GM19452 (cell line): ENCODE measurements around the gene AKR1C2.
"Not testable (repeated sequence)": the region's sequence is repeated elsewhere in the genome, so short reads cannot be mapped to it uniquely, and the experiment has no call there.

ENCODE experiments used
- ATAC-seq: cut with Tn5 transposase; IDR thresholded peaks from one replicate; pipeline ENCODE4 v1.9.1; 2021; ENCODE audit not compliant: unreplicated experiment

The AKR1C2 gene

DNA sequence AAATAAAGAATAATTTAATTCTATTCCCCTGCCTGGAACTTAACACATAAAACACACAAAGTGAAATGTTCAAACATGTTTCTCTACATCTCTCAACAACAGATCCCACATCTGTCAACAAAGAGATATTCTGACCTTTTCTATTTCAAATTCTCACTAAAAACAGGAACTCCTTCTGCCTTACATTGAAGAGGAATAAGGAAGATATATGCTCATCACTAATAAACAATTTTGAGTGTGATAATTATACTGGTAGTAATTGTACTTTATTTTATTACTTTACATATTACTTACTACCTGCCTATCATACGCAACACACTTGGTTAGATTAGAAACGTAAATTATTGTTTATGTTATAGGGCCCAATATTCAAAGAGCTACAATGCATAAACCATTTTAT lies 13.4 kb downstream of the AKR1C2 start:
- no peak for ATAC-seq

DNA sequence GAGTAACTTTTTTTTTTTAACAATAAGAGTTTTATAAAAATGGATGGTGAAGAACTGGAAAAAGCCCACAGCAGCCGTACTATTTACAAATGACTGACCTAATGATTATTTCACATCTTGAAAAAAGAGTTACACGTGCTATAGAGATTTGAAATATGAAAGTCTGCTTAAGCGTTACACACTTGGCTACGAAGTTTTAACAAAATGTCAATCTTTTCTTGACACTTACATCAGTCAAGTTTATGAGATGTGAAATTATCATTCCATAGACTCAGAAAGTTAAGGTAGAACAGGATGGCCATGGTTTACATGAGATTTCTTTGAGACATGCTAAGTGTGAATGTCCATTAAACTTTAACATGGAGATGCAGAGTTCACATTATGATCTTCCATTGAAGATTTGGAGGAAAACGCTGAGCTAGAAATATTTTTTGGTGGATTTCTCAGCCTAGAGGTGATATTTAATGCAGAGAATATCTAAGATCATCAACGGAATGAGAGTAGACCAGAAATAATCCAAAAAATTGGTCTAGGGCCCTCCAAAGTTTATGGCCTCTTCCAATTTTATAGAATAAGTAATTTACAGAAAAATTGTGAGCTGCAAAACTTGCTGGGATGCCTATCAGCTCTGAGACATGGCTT lies 15.5 kb downstream of the AKR1C2 start:
- not testable (repeated sequence) for ATAC-seq

DNA sequence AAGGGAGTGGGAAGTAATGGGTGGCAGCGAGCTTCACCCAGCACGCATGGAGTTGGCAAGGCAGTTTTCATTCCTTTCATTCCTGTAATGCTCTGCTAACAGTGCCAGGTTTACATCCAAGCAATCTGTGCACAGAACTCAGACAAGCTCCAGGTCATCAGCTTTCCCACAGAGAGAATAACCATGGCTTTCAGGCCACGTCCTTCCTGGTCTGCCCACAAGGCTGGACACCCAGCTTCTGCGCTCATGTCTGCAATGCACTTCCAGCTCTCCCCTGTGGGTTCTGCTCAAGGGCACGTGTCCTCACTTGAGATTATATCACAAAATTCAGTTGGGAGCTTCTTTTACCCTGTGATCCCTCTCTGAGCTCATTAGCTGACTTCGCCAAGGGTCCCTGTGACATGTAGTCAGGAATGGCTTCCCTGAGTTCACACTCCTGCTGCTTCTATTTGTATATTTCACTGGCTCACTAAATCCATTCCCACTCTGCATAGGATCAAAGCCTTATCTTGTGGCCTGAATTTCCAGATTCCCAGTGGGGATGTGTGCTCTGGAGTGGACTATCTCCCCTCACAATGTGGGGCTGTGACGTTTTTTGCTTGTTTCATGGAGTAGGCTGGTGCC lies 18.6 kb downstream of the AKR1C2 start:
- ATAC-seq: no peak

DNA sequence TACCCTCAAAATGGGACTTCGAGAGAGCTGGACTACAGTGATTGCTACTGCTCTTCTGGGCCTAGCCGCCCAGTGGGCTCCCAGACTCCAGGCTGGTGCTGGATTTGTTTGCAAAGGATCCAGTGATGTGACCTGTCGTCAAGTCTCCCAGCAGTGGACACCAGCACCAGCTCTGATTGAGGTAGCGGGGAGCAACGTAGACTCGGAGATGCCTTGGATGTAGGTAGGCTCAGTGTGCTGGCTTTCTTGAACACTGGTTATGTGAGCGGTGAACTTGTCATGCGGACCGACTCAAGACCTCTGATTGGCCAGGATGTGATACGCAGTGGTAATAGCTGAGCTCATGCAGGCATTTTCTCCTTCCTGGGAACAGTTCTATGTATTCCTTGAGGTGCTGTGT lies 19.4 kb downstream of the AKR1C2 start:
- no peak for ATAC-seq

DNA sequence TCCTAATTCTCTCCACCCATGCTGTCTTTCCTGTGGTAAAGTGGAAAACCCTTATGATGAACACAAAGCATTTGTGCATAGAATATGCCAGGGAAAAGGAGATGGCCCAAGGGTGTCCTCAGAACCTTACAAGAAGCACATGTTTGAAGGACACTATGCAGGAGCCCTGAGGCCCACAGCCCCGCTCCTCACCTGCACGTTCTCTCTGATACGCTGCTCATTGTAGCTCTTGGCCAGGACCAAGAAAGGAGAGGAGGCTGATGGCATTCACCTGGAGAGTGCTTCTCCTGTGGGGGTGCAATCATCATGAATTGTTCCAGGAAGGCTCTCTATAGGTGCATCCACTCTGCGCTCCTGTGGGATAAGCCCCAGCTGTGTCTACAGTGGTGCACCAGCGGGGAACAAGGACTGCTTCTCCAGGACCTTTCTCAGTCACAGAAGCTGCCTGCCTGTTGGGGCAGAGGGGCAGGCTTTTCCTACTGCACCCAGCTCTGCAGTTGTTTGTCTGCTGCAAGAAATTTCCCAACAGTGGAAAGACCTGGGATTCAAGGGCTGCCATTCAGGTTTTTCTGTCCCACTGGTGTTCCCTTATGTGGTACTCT lies 19.9 kb downstream of the AKR1C2 start:
- ATAC-seq: no peak

DNA sequence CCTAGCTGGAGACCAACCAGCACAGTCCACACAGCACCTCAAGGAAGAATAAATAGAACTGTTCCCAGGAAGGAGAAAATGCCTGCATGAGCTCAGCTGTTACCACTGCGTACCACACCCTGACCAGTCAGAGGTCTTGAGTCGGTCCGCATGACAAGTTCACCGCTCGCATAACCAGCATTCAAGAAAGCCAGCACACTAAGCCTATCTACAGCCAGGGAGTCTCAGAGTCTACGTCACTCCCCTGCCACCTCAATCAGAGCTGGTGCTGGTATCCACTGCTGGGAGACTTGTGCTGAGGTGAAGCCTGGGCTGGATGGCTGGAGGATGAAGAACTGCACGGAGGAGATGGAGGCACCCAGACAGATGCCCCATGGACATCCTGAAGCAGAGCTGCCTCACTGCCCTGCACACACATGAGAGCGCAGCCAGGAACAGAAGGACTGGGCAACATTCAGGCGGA lies 20.9 kb downstream of the AKR1C2 start:
- ATAC-seq: no peak

DNA sequence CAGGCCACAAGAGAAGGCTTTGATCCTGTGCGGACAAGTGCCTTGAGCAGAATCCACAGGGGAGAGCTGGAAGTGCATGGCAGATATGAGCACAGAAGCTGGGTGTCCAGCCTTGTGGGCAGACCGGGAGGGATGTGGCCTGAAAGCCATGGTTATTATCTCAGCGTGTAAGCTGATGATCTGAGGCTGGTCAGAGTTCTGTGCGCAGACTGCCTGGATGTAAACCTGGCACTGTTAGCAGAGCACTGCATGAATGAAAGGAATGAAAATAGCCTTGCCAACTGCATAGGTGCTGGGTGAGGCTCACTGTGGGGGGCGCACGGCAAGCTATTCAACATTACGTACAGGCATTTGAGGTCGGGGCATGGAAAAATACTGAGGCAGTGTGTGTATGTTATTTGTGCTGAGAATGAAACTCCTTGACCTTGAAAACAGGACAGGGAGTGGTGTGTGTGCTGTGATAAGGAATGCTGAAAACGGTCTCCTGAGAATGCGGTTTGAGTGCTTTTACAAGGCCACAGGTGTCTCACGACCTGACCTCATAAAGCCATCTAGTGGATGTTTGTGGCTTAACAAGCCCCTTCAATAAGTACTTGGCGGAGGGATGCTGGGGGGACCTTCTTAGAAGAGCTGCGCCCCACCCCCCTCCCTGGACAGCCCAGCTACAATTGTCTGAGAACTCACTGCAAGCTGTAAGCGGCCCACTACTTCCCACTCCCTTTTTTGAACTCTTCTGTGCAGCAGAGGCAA lies 21.8 kb downstream of the AKR1C2 start:
- ATAC-seq: no peak

DNA sequence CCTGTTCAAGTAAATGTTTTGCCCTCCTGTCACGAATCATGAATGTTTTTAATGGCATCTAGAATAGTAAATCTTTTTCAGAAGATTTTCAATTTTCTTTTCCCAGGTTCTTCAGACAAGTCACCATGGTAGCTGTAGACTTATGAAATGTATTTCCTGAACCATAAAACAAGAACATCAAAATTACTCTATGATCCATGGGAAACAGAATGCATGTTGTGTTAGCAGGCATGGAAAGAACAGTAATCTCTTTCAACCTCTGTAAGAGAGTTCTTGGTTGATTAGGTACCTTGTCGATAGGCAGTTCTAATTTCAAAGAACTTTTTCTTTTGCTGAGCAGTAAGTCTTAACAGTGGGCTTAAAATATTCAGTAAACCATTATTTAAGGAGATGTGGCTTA lies 22.9 kb downstream of the AKR1C2 start:
- no peak for ATAC-seq

DNA sequence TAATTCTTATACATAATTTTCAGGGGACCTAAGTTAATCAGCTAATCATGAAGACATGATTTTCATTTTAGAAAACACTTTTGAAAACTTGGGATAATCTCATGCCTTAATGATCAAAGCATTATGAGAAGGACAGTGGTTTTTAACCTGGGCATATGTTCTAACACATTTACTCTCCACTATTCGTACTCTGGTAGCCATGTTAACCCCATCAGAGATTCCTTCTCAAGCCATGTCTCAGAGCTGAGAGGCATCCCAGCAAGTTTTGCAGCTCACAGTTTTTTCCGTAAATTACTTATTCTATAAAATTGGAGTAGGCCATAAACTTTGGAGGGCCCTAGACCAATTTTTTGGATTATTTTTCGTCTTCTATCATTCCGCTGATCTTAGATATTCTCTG lies 24.8 kb downstream of the AKR1C2 start:
- no peak for ATAC-seq

DNA sequence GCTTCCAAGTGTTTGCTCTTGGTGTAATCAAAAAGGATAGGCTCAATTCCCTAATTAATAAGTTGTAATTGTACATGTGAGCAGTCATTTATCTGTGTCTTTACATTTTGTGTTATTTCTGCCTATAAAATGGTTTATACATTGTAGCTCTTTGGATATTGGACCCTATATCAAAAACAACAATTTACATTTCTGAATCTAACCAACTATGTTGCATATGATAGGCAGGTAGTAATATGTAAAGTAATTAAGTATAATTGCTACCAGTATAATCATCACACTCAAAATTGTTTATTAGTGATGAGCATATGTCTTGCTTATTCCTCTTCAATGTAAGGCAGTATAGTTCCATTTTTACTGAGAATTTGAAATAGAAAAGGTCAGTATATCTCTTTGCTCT lies 26.6 kb downstream of the AKR1C2 start:
- ATAC-seq: no peak

DNA sequence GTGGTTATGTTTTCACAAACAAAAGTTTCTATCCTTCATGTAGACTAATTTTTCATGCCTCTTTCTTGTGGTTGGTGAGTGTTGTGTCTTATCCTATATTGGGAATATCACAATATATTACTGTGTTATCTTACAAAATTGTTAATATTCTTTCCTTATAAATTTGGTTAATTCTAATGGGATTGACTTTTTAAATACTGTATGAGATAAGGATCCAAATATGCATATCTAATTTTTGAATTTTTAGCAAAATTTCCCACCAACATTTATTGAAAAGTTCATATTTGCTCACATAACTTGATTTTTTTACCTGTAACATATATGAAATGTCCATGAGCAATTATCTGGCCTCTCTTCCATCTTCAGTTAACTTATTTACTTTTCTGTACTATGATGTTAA lies 29.3 kb downstream of the AKR1C2 start:
- ATAC-seq: not testable (repeated sequence)

DNA sequence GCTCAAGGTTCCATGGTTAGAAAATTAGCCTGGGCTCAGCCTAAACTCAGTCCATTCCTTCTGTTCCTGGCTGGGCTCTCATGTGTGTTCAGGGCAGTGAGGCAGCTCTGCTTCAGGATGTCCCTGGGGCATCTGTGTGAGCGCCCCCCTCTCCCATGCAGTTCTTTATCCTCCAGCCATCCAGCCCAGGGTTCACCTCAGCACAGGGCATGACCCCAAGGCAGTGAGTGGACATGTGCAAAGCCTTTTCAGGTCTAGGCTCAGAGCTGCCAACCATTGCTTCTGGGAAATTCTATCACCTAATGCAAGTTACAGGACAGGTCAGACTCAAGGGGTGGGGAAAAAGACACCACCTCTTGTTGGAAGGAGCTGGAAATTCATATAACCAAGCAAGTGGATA lies 30.4 kb downstream of the AKR1C2 start:
- ATAC-seq: not testable (repeated sequence)

DNA sequence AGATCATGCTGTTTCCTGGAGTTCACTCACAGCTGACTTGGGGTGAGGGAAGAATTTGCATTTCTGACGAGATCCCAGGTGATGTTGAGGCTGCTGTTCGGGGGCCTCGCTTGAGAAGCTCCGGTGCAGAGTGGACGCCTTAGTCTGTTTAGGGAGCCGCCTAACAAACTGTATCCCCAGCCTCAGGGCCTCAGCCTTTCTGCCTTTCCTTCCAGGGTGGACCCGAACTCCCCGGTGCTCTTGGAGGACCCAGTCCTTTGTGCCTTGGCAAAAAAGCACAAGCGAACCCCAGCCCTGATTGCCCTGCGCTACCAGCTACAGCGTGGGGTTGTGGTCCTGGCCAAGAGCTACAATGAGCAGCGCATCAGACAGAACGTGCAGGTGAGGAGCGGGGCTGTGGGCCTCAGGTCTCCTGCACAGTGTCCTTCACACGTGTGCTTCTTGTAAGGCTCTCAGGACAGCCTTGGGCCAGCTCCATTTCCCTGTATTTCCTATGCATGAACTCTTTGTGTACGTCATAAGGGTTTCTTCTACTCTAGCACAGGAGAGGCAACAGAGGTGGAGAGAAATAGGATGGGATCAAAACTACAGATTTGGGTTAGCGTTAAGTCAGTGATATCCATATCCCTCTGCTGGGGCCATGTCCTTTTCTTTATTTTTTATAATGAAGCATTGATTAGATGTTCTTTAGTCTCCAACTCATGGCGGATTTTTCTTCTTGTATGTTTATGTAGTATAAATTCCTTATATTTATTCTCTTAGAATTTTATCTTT lies 31.1 kb downstream of the AKR1C2 start:
- not testable (repeated sequence) for ATAC-seq

DNA sequence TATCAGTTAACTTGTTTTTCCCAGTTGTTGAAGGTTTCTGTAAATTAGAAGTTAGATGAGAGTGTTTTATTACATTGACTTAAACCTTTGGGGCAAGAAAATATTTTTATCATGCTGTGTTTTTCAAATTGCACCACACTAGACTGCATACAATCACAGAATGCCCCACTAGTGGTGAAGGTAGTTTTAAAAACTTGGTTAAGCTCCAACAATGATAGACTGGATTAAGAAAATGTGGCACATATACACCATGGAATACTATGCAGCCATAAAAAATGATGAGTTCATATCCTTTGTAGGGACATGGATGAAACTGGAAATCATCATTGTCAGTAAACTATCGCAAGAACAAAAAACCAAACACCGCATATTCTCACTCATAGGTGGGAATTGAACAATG lies 33.3 kb downstream of the AKR1C2 start:
- ATAC-seq: not testable (repeated sequence)

DNA sequence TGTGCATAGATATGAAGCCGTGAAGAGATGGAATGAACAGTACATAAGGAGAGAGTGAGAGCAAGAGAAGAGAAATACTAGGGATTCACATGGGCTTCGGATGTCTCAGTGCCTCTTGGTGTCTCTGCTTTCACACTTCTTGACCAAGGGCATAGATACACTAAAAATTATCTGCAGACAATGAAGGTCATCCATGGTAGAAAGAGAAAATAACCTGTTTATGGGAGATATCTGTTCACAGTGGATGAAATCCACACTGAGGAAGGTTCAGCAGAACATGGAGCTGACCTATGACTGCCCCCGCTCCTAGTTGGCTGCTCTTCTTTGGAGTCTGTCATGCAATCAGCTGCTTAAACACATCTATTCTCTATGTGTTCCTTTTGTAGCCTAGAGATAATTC lies 34.4 kb downstream of the AKR1C2 start:
- ATAC-seq: not testable (repeated sequence)

DNA sequence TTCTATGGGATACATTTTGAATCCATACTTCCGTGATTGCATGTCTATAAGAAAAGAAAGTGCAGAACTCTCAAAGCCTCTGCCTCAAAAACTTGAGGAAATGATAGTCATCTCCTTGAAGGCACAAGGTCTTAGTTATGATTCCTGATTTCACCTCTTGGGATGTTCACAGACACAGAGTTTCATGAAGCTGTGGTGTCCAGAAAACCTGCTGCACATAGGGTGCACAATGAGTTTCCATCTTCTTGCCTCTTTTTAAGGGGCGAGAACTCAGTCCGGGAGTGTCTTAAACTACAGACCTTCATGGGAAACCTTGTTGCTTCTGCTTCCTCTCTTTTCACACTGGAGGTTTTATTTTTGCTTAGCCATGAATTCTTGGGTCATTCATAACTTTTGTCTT lies 36.5 kb downstream of the AKR1C2 start:
- ATAC-seq: not testable (repeated sequence)

DNA sequence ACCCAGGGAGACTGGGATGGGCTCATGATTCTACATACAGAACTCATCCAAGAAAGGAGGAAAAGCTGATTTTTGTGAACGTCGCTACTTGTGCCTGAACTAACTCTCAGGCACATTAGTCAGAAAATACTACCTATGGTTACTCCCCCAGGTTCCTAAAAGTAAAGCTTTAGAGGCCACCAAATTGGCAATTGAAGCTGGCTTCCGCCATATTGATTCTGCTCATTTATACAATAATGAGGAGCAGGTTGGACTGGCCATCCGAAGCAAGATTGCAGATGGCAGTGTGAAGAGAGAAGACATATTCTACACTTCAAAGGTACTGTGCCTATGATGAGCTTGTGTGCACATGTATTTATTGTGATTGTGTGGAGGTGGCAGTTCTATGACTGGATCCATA lies 37.9 kb downstream of the AKR1C2 start:
- not testable (repeated sequence) for ATAC-seq

DNA sequence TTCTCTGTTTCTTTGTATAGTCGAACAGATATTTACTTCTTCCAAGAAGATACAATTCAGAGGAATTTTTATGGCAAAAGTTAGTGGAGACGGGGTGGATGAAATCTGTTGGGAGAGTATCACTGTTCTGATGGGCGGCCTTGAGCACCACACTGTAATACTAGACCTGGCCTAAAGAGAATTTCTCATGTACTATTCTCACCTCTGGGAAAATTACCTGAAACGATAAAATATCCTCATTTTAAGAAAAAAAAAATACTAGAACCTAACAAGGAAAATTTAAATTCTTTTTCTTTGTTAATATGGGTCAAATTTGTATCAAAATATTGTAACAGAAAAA lies 39.9 kb downstream of the AKR1C2 start:
- not testable (repeated sequence) for ATAC-seq

DNA sequence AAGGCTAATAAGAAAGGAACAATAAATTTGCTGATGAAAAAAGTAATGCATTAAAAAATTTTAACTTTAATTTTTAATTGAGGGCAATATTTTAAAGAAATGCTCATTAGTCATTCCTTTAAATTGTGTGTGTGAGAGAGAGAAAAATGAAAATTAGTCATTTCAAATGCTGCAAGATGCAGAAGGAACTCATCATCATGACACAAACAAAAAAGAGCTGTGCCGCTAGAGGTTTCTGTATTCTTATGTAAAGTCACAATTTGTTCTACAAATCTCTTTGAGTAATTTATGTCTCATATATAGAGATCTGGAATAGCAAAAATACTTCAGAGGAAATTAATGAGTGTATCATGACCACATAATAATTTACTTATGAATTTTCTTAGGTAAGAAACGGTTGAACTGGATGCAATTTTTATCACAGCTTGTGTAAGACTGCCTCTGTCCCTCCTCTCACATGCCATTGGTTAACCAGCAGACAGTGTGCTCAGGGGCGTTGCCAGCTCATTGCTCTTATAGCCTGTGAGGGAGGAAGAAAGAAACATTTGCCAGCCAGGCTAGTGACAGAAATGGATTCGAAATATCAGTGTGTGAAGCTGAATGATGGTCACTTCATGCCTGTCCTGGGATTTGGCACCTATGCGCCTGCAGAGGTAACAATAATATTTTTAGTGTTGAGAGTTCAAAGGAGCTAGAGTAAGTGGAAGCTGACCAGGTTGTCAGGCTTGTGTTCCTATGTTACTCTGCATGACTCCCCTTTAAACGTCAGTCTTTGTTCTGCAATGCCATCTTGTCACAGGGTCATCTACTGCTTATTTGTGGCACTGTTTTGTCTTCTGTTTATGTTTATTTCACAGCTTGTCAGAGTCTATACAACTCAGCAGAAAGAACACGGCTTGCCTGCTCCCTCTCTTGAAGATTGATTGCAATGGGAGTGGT lies 40.5 kb downstream of the AKR1C2 start, which contains the start of gene AKR1C1:
TSS of gene AKR1C1 (plus strand) at position 540 of the 939 bp plus-strand sequence. CDS start at position 570, 30 bp downstream.
- ATAC-seq: not testable (repeated sequence)

DNA sequence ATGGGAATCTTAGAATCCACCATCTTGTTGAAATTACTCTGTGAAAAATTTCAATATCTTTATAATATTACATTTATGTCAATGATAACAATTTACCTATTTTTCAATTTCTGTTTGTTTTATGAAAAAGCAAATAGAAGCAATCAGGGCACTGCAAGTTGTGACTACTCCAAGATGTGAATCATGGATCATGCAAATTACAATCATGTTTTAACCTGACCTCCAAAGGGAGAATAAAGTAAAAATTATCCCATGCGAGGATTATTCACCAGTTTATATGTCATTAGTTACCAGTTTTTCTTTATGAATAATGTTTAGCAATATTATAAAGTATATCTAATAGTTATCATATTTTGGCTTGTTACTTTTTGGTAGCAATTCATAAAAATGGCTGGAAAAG lies 41.3 kb downstream of the AKR1C2 start:
- not testable (repeated sequence) for ATAC-seq
